ENCODE results near the gene ETV6. TPM values are rescaled to one million over a fixed set of nuclear protein-coding genes. Genes with fewer than 3 reads are reported as not detected.

Gene ETV6
- total RNA-seq, 2 donors from 2014 or later = 17.5 to 17.9 TPM

- Histone ChIP-seq H3K27me3 (no peaks in the 10 kb centered on the region), H3K4me3 (no peak overlapping the region), H3K9me3 (no peaks in the 10 kb centered on the region), H3K27ac (peak overlapping the region; percentile 28 to 62 (median 46)), H3K36me3 (replicated peaks in 1 of 2; ENCODE audit: insufficient read depth in 1 of 2, low read depth in 2 of 2) (no peaks in the 10 kb centered on the region), H3K4me1 (peaks cover 49% of the 10 kb centered on the region)
- intact Hi-C loops (cut with DNase I) = no loop called here
- TF ChIP-seq POLR2A (IDR thresholded peaks at IDR 0.05) (no peak), CTCF (IDR thresholded peaks at IDR 0.05) (no peak)
- ATAC-seq = peak; percentile 31
- DNase-seq = peak in 1 of 4 donors; percentile 33
- WGBS, 2 donors = 44 to 50% methylated on average over 8 of the region's 8 CpGs
Observed at GRCh38 chr12:11795192-11795912, 145.9 kb downstream of the ETV6 start.

- Histone ChIP-seq H3K9me3 (no peaks in the 10 kb centered on the region), H3K36me3 (replicated peaks in 1 of 2; ENCODE audit: insufficient read depth in 1 of 2, low read depth in 2 of 2) (no peaks in the 10 kb centered on the region), H3K27ac (peak overlapping the region; percentile 28 to 62 (median 46)), H3K4me1 (peaks cover 49% of the 10 kb centered on the region), H3K4me3 (no peak overlapping the region), H3K27me3 (no peaks in the 10 kb centered on the region)
- ATAC-seq = peak; percentile 46
- intact Hi-C loops (cut with DNase I) = no loop called here
- DNase-seq = peak in 3 of 4 donors; percentile 35 to 53 (median 49)
- 29 to 34% methylated on average over 6 of the region's 6 CpGs for whole genome bisulfite sequencing, 2 donors
- TF ChIP-seq POLR2A (IDR thresholded peaks at IDR 0.05) (no peak), CTCF (IDR thresholded peaks at IDR 0.05) (no peak)
Observed at GRCh38 chr12:11795913-11796459, 146.5 kb downstream of the ETV6 start.

GRCh38 chr12:11797317-11797913, 147.9 kb downstream of the ETV6 start:
- DNase-seq = no peak
- no peak overlapping the region for H3K27ac ChIP-seq

GRCh38 chr12:11798006-11798708, 148.7 kb downstream of the ETV6 start:
- intact Hi-C loops (cut with DNase I) = no loop called here
- Histone ChIP-seq H3K4me3 (no peak overlapping the region), H3K27me3 (no peaks in the 10 kb centered on the region), H3K9me3 (no peaks in the 10 kb centered on the region), H3K4me1 (peaks cover 47% of the 10 kb centered on the region), H3K27ac (no peak overlapping the region), H3K36me3 (replicated peaks in 1 of 2; ENCODE audit: insufficient read depth in 1 of 2, low read depth in 2 of 2) (no peaks in the 10 kb centered on the region)
- 68 to 80% methylated on average over 7 of the region's 7 CpGs for WGBS, 2 donors
- no peak for ATAC-seq
- no peak for TF ChIP-seq CTCF (IDR thresholded peaks at IDR 0.05)
- TF ChIP-seq POLR2A (IDR thresholded peaks at IDR 0.05) = no peak
- no peak for DNase-seq

More at GRCh38 chr12:11797317-11797913, 147.9 kb downstream of the ETV6 start:
- Histone ChIP-seq H3K27me3 (no peaks in the 10 kb centered on the region), H3K4me3 (no peak overlapping the region), H3K9me3 (no peaks in the 10 kb centered on the region), H3K4me1 (peaks cover 49% of the 10 kb centered on the region), H3K36me3 (replicated peaks in 1 of 2; ENCODE audit: insufficient read depth in 1 of 2, low read depth in 2 of 2) (no peaks in the 10 kb centered on the region)
- no peak for ATAC-seq
- no peak for TF ChIP-seq CTCF (IDR thresholded peaks at IDR 0.05)
- no peak for TF ChIP-seq POLR2A (IDR thresholded peaks at IDR 0.05)
- 73 to 76% methylated on average over 5 of the region's 5 CpGs for WGBS, 2 donors
- intact Hi-C loops (cut with DNase I) = no loop called here
